Chondrocyte (in vitro differentiated cells): ENCODE results near the gene ZSCAN32. TPM values are rescaled to one million over a fixed set of nuclear protein-coding genes. Genes with fewer than 3 reads are reported as not detected.
A peak's percentile ranks its signal among the peaks of the same experiment; 100 is the strongest.

ENCODE experiments used
- DNase-seq: peaks from one replicate; pipeline ENCODE4 v3.0.0; 2021; ENCODE audit warnings: mixed read lengths, low spot score
- H3K27ac Mint-ChIP-seq: one replicate; pipeline ENCODE4 v1.8.0; 2021; ENCODE audit warnings: mild to moderate bottlenecking, moderate library complexity, mixed read lengths; ENCODE audit not compliant: unreplicated experiment
- H3K27me3 Mint-ChIP-seq: 2 replicates; pipeline ENCODE4 v1.8.0; 2021; ENCODE audit warnings: low read depth, mixed read lengths
- H3K36me3 Mint-ChIP-seq: 2 replicates; pipeline ENCODE4 v1.8.0; 2021; ENCODE audit warnings: low read depth, mixed read lengths
- H3K4me1 Mint-ChIP-seq: 2 replicates; pipeline ENCODE4 v1.8.0; 2021; ENCODE audit warnings: low read depth, mild to moderate bottlenecking, mixed read lengths
- H3K4me3 Mint-ChIP-seq: one replicate; pipeline ENCODE4 v1.8.0; 2021; ENCODE audit warnings: mild to moderate bottlenecking, moderate library complexity, mixed read lengths; ENCODE audit not compliant: unreplicated experiment
- H3K9me3 Mint-ChIP-seq: 2 replicates; pipeline ENCODE4 v1.8.0; 2021; ENCODE audit warnings: low read depth, mixed read lengths
- CTCF ChIP-seq: fragments of 200-600 bp; sonication (generic); IDR thresholded peaks from 2 replicates; pipeline ENCODE4 v1.5.0; 2021; ENCODE audit warnings: antibody characterized with exemption, mild to moderate bottlenecking, moderate library complexity
- total RNA-seq: library from RNA; stranded (reverse); gene quantifications from 3 replicates; pipeline ENCODE4 v1.2.1, GENCODE V29; 2021

The ZSCAN32 gene
- total RNA-seq, 1 donor from 2014 or later: 13.4 TPM

GRCh38 chr16:3434373-3434772 is 33.6 kb upstream of the ZSCAN32 start:
- DNase-seq: no peak
- H3K27me3 Mint-ChIP-seq: no peaks in the 10 kb centered on the region
- no peak overlapping the region for H3K4me3 Mint-ChIP-seq
- no peaks in the 10 kb centered on the region for H3K4me1 Mint-ChIP-seq
- H3K27ac Mint-ChIP-seq: no peak overlapping the region
- peaks cover 13% of the 10 kb centered on the region for H3K36me3 Mint-ChIP-seq
- peaks cover 2% of the 10 kb centered on the region for H3K9me3 Mint-ChIP-seq
- no peak for TF ChIP-seq CTCF

GRCh38 chr16:3431779-3432219 is 31.0 kb upstream of the ZSCAN32 start:
- Mint-ChIP-seq H3K27ac (no peak overlapping the region), H3K4me1 (no peaks in the 10 kb centered on the region), H3K9me3 (no peaks in the 10 kb centered on the region), H3K36me3 (peaks cover 12% of the 10 kb centered on the region), H3K27me3 (no peaks in the 10 kb centered on the region), H3K4me3 (no peak overlapping the region)
- no peak for DNase-seq
- no peak for TF ChIP-seq CTCF

- TF ChIP-seq CTCF: no peak
- no peak overlapping the region for H3K4me3 Mint-ChIP-seq
- no peaks in the 10 kb centered on the region for H3K4me1 Mint-ChIP-seq
- no peak overlapping the region for H3K27ac Mint-ChIP-seq
- no peak for DNase-seq
- peaks cover 32% of the 10 kb centered on the region for H3K36me3 Mint-ChIP-seq
- H3K9me3 Mint-ChIP-seq: peaks cover 44% of the 10 kb centered on the region
- H3K27me3 Mint-ChIP-seq: no peaks in the 10 kb centered on the region
Observed at GRCh38 chr16:3413730-3414379, 13.1 kb upstream of the ZSCAN32 start.

GRCh38 chr16:3408561-3409197 is 7.9 kb upstream of the ZSCAN32 start:
- Mint-ChIP-seq H3K4me3 (no peak overlapping the region), H3K36me3 (peaks cover 72% of the 10 kb centered on the region), H3K27ac (no peak overlapping the region), H3K4me1 (no peaks in the 10 kb centered on the region), H3K9me3 (peaks cover 63% of the 10 kb centered on the region), H3K27me3 (no peaks in the 10 kb centered on the region)
- no peak for DNase-seq
- TF ChIP-seq CTCF: no peak

- peaks cover 15% of the 10 kb centered on the region for H3K4me1 Mint-ChIP-seq
- H3K4me3 Mint-ChIP-seq: peak overlapping the region; percentile 83
- DNase-seq: no peak
- TF ChIP-seq CTCF: no peak
- H3K9me3 Mint-ChIP-seq: peaks cover 40% of the 10 kb centered on the region
- H3K27ac Mint-ChIP-seq: peak overlapping the region; percentile 88
- no peaks in the 10 kb centered on the region for H3K27me3 Mint-ChIP-seq
- H3K36me3 Mint-ChIP-seq: peaks cover 51% of the 10 kb centered on the region
Observed at GRCh38 chr16:3401719-3402397, 1.1 kb upstream of the ZSCAN32 start.
